Measurements from ENCODE around the gene THSD4.

Gene THSD4

GRCh38 chr15:71549697-71550096 is 434.4 kb downstream of the THSD4 start:
- no peaks in the 10 kb centered on the region for H3K79me2 ChIP-seq (ENCODE audit: insufficient read depth, low read depth)
- H3K4me3 ChIP-seq (IDR thresholded peaks at IDR 0.05; ENCODE audit: insufficient read depth, low read depth, low read length) = no peak overlapping the region
- H3K36me3 ChIP-seq (ENCODE audit: insufficient read depth) = no peaks in the 10 kb centered on the region
- H3K9ac ChIP-seq = no peak overlapping the region
- no peak overlapping the region for H3K4me2 ChIP-seq
- H3K27ac ChIP-seq = no peak overlapping the region
- no peaks in the 10 kb centered on the region for H3K4me1 ChIP-seq (ENCODE audit: low read depth, poor library complexity, severe bottlenecking)
- no peak for TF ChIP-seq CTCF (conservative IDR thresholded peaks at IDR 0.05; ENCODE audit: low read depth, low read length)
- H4K20me1 ChIP-seq (ENCODE audit: insufficient read depth) = no peaks in the 10 kb centered on the region
- no peaks in the 10 kb centered on the region for H3K27me3 ChIP-seq (ENCODE audit: insufficient read depth, low read depth)
- H2AFZ ChIP-seq (ENCODE audit: low read depth) = no peak overlapping the region

- Histone ChIP-seq H3K79me2 (ENCODE audit: insufficient read depth, low read depth) (no peaks in the 10 kb centered on the region), H3K4me3 (IDR thresholded peaks at IDR 0.05; ENCODE audit: insufficient read depth, low read depth, low read length) (no peak overlapping the region), H2AFZ (ENCODE audit: low read depth) (no peak overlapping the region), H3K27me3 (ENCODE audit: insufficient read depth, low read depth) (no peaks in the 10 kb centered on the region), H3K4me1 (ENCODE audit: low read depth, poor library complexity, severe bottlenecking) (no peaks in the 10 kb centered on the region), H3K27ac (no peak overlapping the region), H3K4me2 (no peak overlapping the region), H4K20me1 (ENCODE audit: insufficient read depth) (no peaks in the 10 kb centered on the region), H3K9ac (no peak overlapping the region), H3K36me3 (ENCODE audit: insufficient read depth) (no peaks in the 10 kb centered on the region)
- TF ChIP-seq CTCF (conservative IDR thresholded peaks at IDR 0.05; ENCODE audit: low read depth, low read length) = no peak
These were observed 436.3 kb downstream of the THSD4 start for GRCh38 chr15:71551566-71551965.

DNA sequence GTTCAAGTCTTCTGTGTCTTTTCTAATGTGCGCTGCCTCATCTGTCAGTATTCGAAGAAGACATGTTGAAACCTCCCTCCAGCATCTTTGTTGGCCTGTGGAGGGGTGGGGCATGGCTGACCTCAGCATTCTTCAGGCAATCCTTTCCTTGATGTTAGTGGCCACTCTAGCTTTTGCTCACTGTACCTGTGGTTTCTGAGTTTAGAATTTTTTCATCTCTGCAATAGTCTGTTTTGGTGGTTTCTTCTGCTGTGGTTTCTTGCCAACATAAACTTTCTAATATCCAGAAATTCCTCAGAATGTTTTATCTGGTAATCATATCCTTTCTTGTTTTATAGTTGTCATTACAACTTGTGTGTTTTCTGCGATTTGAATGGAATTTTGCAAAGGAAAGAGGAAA is 443.8 kb downstream of the THSD4 start:
- Histone ChIP-seq H3K9ac (no peak overlapping the region), H3K27ac (no peak overlapping the region), H3K36me3 (ENCODE audit: insufficient read depth) (no peaks in the 10 kb centered on the region), H2AFZ (ENCODE audit: low read depth) (no peak overlapping the region), H3K4me2 (no peak overlapping the region), H3K27me3 (ENCODE audit: insufficient read depth, low read depth) (no peaks in the 10 kb centered on the region), H4K20me1 (ENCODE audit: insufficient read depth) (no peaks in the 10 kb centered on the region), H3K79me2 (ENCODE audit: insufficient read depth, low read depth) (no peaks in the 10 kb centered on the region), H3K4me1 (ENCODE audit: low read depth, poor library complexity, severe bottlenecking) (no peaks in the 10 kb centered on the region), H3K4me3 (IDR thresholded peaks at IDR 0.05; ENCODE audit: insufficient read depth, low read depth, low read length) (no peak overlapping the region)
- no peak for TF ChIP-seq CTCF (conservative IDR thresholded peaks at IDR 0.05; ENCODE audit: low read depth, low read length)

GRCh38 chr15:71559616-71560015 is 444.3 kb downstream of the THSD4 start:
- Histone ChIP-seq H3K9ac (no peak overlapping the region), H3K4me1 (ENCODE audit: low read depth, poor library complexity, severe bottlenecking) (no peaks in the 10 kb centered on the region), H3K79me2 (ENCODE audit: insufficient read depth, low read depth) (no peaks in the 10 kb centered on the region), H2AFZ (ENCODE audit: low read depth) (no peak overlapping the region), H3K4me2 (no peak overlapping the region), H4K20me1 (ENCODE audit: insufficient read depth) (no peaks in the 10 kb centered on the region), H3K36me3 (ENCODE audit: insufficient read depth) (no peaks in the 10 kb centered on the region), H3K4me3 (IDR thresholded peaks at IDR 0.05; ENCODE audit: insufficient read depth, low read depth, low read length) (no peak overlapping the region), H3K27me3 (ENCODE audit: insufficient read depth, low read depth) (no peaks in the 10 kb centered on the region), H3K27ac (no peak overlapping the region)
- TF ChIP-seq CTCF (conservative IDR thresholded peaks at IDR 0.05; ENCODE audit: low read depth, low read length) = no peak

DNA sequence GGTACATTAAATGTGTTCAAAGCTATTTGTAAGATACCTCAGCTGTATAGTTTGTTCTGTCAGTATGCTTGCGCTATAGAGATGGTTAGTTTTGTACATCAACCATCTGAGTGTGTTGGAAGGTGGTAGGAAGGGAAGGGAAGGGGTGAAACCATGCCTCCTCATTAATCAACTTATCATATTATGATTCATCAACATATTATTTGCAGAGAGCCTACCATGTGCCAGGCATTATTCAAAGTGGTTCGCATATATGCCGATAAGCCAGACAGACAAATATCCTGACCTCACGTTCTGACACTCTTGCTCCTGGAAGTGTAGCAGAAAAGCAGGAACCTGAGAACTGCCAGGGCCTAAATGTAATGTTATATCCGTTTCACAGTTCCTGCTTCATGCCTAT is 447.0 kb downstream of the THSD4 start:
- Histone ChIP-seq H3K4me2 (no peak overlapping the region), H3K27ac (no peak overlapping the region), H3K36me3 (ENCODE audit: insufficient read depth) (no peaks in the 10 kb centered on the region), H4K20me1 (ENCODE audit: insufficient read depth) (no peaks in the 10 kb centered on the region), H3K27me3 (ENCODE audit: insufficient read depth, low read depth) (no peaks in the 10 kb centered on the region), H3K9ac (no peak overlapping the region), H2AFZ (ENCODE audit: low read depth) (no peak overlapping the region), H3K4me1 (ENCODE audit: low read depth, poor library complexity, severe bottlenecking) (no peaks in the 10 kb centered on the region), H3K4me3 (IDR thresholded peaks at IDR 0.05; ENCODE audit: insufficient read depth, low read depth, low read length) (no peak overlapping the region), H3K79me2 (ENCODE audit: insufficient read depth, low read depth) (no peaks in the 10 kb centered on the region)
- TF ChIP-seq CTCF (conservative IDR thresholded peaks at IDR 0.05; ENCODE audit: low read depth, low read length) = no peak
